DOHH2 (cell line): ENCODE data around the gene NRXN3.

Source experiments
- H3F3A ChIP-seq: fragments of 200-600 bp; sonication (generic), shearing (Covaris generic); 2 replicates; pipeline ENCODE4 v1.6.0; 2016; ENCODE audit warnings: antibody characterized with exemption, mild to moderate bottlenecking; ENCODE audit not compliant: control insufficient read depth, insufficient read depth
- H3K27ac ChIP-seq: fragments of 200-600 bp; sonication (generic); 2 replicates; pipeline ENCODE4 v1.5.1; 2014; ENCODE audit warnings: low read depth, mild to moderate bottlenecking, low read length, moderate library complexity
- H3K27me3 ChIP-seq: fragments of 200-600 bp; sonication (generic); 2 replicates; pipeline ENCODE4 v1.6.1; 2014; ENCODE audit warnings: mild to moderate bottlenecking, low read length, mixed read lengths; ENCODE audit not compliant: control insufficient read depth
- H3K36me3 ChIP-seq: fragments of 200-600 bp; sonication (generic); 2 replicates; pipeline ENCODE4 v1.6.1; 2014; ENCODE audit warnings: mild to moderate bottlenecking, low read length, moderate library complexity, mixed read lengths; ENCODE audit not compliant: control insufficient read depth
- H3K4me1 ChIP-seq: fragments of 200-600 bp; sonication (generic); 2 replicates; pipeline ENCODE4 v1.6.1; 2014; ENCODE audit warnings: mild to moderate bottlenecking, low read length, mixed read lengths; ENCODE audit not compliant: control insufficient read depth
- H3K4me2 ChIP-seq: fragments of 200-600 bp; sonication (generic); 2 replicates; pipeline ENCODE4 v1.6.0; 2014; ENCODE audit warnings: mild to moderate bottlenecking, low read length, moderate library complexity
- H3K4me3 ChIP-seq: fragments of 200-600 bp; sonication (generic); 2 replicates; pipeline ENCODE4 v1.5.1; 2014; ENCODE audit warnings: mild to moderate bottlenecking, low read length, mixed read lengths
- H3K79me2 ChIP-seq: fragments of 200-600 bp; sonication (generic); 2 replicates; pipeline ENCODE4 v1.6.1; 2014; ENCODE audit warnings: mild to moderate bottlenecking, low read length, mixed read lengths; ENCODE audit not compliant: control insufficient read depth
- H3K9me2 ChIP-seq: fragments of 200-600 bp; sonication (generic); replicated peaks from 2 replicates; pipeline ENCODE4 v1.6.1; 2014; ENCODE audit warnings: mild to moderate bottlenecking, low read length, mixed read lengths; ENCODE audit not compliant: control insufficient read depth
- H3K9me3 ChIP-seq: fragments of 200-600 bp; sonication (generic); 2 replicates; pipeline ENCODE4 v1.6.1; 2014; ENCODE audit warnings: antibody characterized with exemption, low read length, mixed read lengths; ENCODE audit not compliant: control insufficient read depth, insufficient read depth
- H4K20me1 ChIP-seq: fragments of 200-600 bp; sonication (generic); 2 replicates; pipeline ENCODE4 v1.6.0; 2014; ENCODE audit warnings: low read depth, mild to moderate bottlenecking, antibody characterized with exemption, low read length, moderate library complexity; ENCODE audit not compliant: control insufficient read depth, insufficient read depth
- CTCF ChIP-seq: fragments of 200-600 bp; sonication (generic); IDR thresholded peaks from one replicate; pipeline ENCODE4 v1.5.1; 2014; ENCODE audit warnings: antibody characterized with exemption, mild to moderate bottlenecking, low read depth, low read length; ENCODE audit not compliant: poor library complexity, severe bottlenecking
- EZH2phosphoT487 ChIP-seq: fragments of 200-600 bp; sonication (generic); IDR thresholded peaks from 2 replicates; pipeline ENCODE4 v1.6.1; 2017; ENCODE audit warnings: borderline replicate concordance, mild to moderate bottlenecking, antibody characterized with exemption, low read length, moderate library complexity, mixed read lengths

The NRXN3 gene

DNA sequence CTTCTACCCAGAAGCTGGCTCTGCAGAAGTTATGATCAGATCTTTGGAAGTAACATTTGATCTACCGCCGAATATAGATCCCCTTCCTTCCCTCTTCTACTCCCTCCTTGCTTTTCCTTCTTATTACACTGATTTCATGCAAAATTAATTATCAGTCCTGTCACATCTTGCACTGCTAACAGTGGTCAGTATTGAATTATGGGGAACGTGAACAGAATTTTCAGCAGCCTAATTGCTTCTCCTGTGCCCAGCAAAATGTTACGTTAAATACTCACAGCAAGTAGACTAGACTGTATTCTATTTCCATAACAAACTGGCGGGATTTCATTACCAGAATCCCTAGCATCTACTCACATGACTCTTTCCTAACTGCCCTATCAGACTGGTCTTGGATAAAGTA lies 1444.3 kb downstream of the NRXN3 start:
- no peaks in the 10 kb centered on the region for H3F3A ChIP-seq
- no peaks in the 10 kb centered on the region for H3K4me1 ChIP-seq
- H3K79me2 ChIP-seq: no peaks in the 10 kb centered on the region
- TF ChIP-seq CTCF (no peak), EZH2phosphoT487 (no peak)
- H3K27me3 ChIP-seq: no peaks in the 10 kb centered on the region
- no peaks in the 10 kb centered on the region for H3K9me2 ChIP-seq
- no peaks in the 10 kb centered on the region for H3K9me3 ChIP-seq
- H3K36me3 ChIP-seq: no peaks in the 10 kb centered on the region
- H3K4me3 ChIP-seq: no peak overlapping the region
- no peak overlapping the region for H3K4me2 ChIP-seq
- no peaks in the 10 kb centered on the region for H4K20me1 ChIP-seq
- no peak overlapping the region for H3K27ac ChIP-seq

DNA sequence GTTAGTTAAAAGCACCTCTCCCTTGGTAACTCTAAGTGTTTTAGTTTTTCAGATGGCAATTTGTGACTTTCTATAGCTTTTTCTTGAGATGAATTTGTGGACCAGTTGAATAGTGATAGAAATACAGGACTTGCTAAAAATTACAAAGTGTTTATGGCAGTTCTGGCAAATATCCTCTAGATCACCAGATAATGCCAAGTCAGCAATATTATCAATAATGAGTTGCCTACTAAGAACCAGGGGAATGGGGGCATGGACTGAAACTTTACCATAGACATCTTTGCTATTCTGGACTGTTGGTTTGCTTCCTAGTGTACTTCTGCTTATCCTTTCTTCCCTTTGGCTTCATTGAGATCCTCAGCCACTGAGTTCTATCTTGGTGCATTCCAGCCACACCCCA lies 1456.9 kb downstream of the NRXN3 start:
- no peaks in the 10 kb centered on the region for H3K27me3 ChIP-seq
- H3K9me3 ChIP-seq: no peaks in the 10 kb centered on the region
- no peak overlapping the region for H3K27ac ChIP-seq
- H3K9me2 ChIP-seq: no peaks in the 10 kb centered on the region
- H3K79me2 ChIP-seq: no peaks in the 10 kb centered on the region
- no peaks in the 10 kb centered on the region for H3K36me3 ChIP-seq
- no peak overlapping the region for H3K4me2 ChIP-seq
- no peaks in the 10 kb centered on the region for H3K4me1 ChIP-seq
- TF ChIP-seq CTCF: no peak
- TF ChIP-seq EZH2phosphoT487: no peak
- H4K20me1 ChIP-seq: no peaks in the 10 kb centered on the region
- no peaks in the 10 kb centered on the region for H3F3A ChIP-seq
- no peak overlapping the region for H3K4me3 ChIP-seq

DNA sequence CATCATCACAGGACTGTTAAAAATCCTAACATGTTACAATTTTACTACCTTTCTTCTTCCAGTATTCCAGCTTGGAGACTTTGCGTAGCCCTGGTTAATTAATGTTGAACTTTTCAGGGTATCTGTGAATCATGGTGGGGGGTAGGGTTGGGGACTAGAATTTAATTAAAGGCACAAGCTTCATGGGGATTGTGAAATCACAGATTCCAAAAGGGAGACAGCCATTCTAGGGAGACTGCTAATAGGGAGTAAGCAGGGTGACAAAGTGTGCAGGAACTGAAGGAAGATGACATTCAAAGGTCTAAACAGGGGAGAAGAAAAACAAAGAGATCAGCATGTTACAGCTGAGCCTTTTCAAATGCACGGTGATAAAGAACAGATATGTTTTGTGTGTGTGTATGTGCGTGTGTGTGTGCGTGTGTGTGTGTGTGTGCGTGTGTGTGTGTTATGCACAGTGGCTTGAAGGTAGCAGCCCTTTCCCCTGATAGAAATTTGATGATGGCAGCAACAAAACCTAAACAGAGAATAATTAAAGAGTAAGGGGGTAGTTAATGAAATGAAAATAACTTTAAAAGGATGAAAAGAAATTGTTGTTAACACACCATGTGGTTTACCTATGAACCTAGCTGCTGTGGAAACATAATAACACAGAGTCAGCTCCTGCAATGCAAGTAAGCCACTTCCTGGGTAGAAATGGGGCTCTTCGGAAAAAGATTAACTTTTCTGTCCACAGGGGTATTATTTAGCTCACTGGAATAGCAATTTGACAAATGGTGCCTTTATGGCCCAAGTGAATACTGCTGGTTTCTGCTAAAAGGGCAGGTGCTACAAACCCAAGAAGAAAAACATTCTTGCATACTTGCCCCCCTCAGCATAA lies 1459.5 kb downstream of the NRXN3 start:
- Histone ChIP-seq H3K27ac (no peak overlapping the region), H3K79me2 (no peaks in the 10 kb centered on the region)

More for the DNA sequence above, 1459.5 kb downstream of the NRXN3 start:
- H3K9me2 ChIP-seq: no peaks in the 10 kb centered on the region
- no peaks in the 10 kb centered on the region for H3F3A ChIP-seq
- H3K36me3 ChIP-seq: no peaks in the 10 kb centered on the region
- no peaks in the 10 kb centered on the region for H3K9me3 ChIP-seq
- H3K4me3 ChIP-seq: no peak overlapping the region
- no peaks in the 10 kb centered on the region for H4K20me1 ChIP-seq
- H3K4me2 ChIP-seq: no peak overlapping the region
- no peak for TF ChIP-seq CTCF
- TF ChIP-seq EZH2phosphoT487: no peak
- H3K27me3 ChIP-seq: no peaks in the 10 kb centered on the region
- H3K4me1 ChIP-seq: no peaks in the 10 kb centered on the region
